CD4-positive, alpha-beta T cell (primary cell): ENCODE data around the gene WARS2. TPM values are rescaled to one million over a fixed set of nuclear protein-coding genes. Genes with fewer than 3 reads are reported as not detected.

ENCODE experiments used
- ATAC-seq: fragments of 200-7000 bp; cut with Tn5 transposase; one replicate; pipeline ENCODE4 v1.10.0; 2022; ENCODE audit warnings: mild to moderate bottlenecking; ENCODE audit not compliant: poor library complexity
- CTCF ChIA-PET: fragments of 350-600 bp; sonication (Branson Sonifier 250); formaldehyde crosslinking; loops from one replicate; lab custom pipeline; 2021; ENCODE audit warnings: antibody characterized with exemption, inconsistent platforms; lab: Charles Lee
- POLR2A ChIA-PET: fragments of 350-600 bp; sonication (Branson Sonifier 250); formaldehyde crosslinking; loops from one replicate; lab custom pipeline; 2021; ENCODE audit warnings: antibody characterized with exemption, inconsistent platforms; lab: Charles Lee
- DNase-seq, 14 experiments: peaks; one replicate each; pipeline ENCODE4 v3.0.0-alpha.2; 2013 to 2020; ENCODE audit warnings: mixed read lengths in 2 of 14
- H3K27ac ChIP-seq, 2 donors: one replicate each; pipeline versions ENCODE4 v1.5.1 to v1.7.0; 2013; ENCODE audit warnings: low read length in 2 of 2, low read depth in 1 of 2, mild to moderate bottlenecking in 1 of 2
- H3K27me3 ChIP-seq, 2 experiments: 1 replicate in 1 of 2; 2 replicates in 1 of 2; pipeline versions ENCODE4 v1.6.1 to v1.7.0; 2013; ENCODE audit warnings: low read length in 2 of 2, control low read depth in 1 of 2, mild to moderate bottlenecking in 1 of 2, moderate library complexity in 1 of 2; ENCODE audit not compliant: insufficient read depth in 2 of 2, control insufficient read depth in 1 of 2
- H3K36me3 ChIP-seq: one replicate; pipeline ENCODE4 v1.6.1; 2013; ENCODE audit warnings: low read length, control low read depth; ENCODE audit not compliant: insufficient read depth
- H3K4me1 ChIP-seq: one replicate; pipeline ENCODE4 v1.6.1; 2013; ENCODE audit warnings: low read length, control low read depth; ENCODE audit not compliant: insufficient read depth
- H3K4me3 ChIP-seq: one replicate; pipeline ENCODE4 v1.5.1; 2013; ENCODE audit warnings: mild to moderate bottlenecking, low read length, moderate library complexity
- H3K9me3 ChIP-seq, 2 experiments: 1 replicate in 1 of 2; 2 replicates in 1 of 2; pipeline versions ENCODE4 v1.6.1 to v1.7.0; 2013; ENCODE audit warnings: low read length in 2 of 2, mild to moderate bottlenecking in 2 of 2, control low read depth in 1 of 2, moderate library complexity in 1 of 2; ENCODE audit not compliant: control insufficient read depth in 1 of 2, insufficient read depth in 1 of 2
- H3K27ac Mint-ChIP-seq: one replicate; pipeline ENCODE4 v1.8.0; 2020; ENCODE audit warnings: mixed read lengths
- H3K27me3 Mint-ChIP-seq: one replicate; pipeline ENCODE4 v1.8.0; 2021; ENCODE audit warnings: mixed read lengths
- H3K36me3 Mint-ChIP-seq: one replicate; pipeline ENCODE4 v1.8.0; 2021; ENCODE audit warnings: low read depth, mixed read lengths
- H3K4me1 Mint-ChIP-seq: one replicate; pipeline ENCODE4 v1.8.0; 2021; ENCODE audit warnings: low read depth, mixed read lengths
- H3K4me3 Mint-ChIP-seq: one replicate; pipeline ENCODE4 v1.8.0; 2020; ENCODE audit warnings: mild to moderate bottlenecking, mixed read lengths
- H3K9me3 Mint-ChIP-seq: one replicate; pipeline ENCODE4 v1.8.0; 2020; ENCODE audit warnings: mixed read lengths
- CTCF ChIP-seq: fragments of 200-600 bp; IDR thresholded peaks from one replicate; pipeline ENCODE4 v1.8.0; 2022; ENCODE audit warnings: antibody characterized with exemption, mild to moderate bottlenecking
- intact Hi-C, 2 experiments: fragments of 100-400 bp; cut with DNase I in 1 of 2; cut with micrococcal nuclease in 1 of 2; formaldehyde crosslinking; loops; one replicate each; pipeline versions ENCODE4 v1.15.1 to v1.9.0; 2023 to 2025; cut with DNase I, micrococcal nuclease
- total RNA-seq, 174 experiments: library from RNA in 2 of 174; stranded (reverse) in 2 of 174; gene quantifications; one replicate each; pipeline ENCODE4 v1.2.3 and lab custom pipeline; 2021 to 2026

WARS2 gene
- total RNA-seq, 2 experiments from 2014 or later = 15.8 to 16.5 TPM

GRCh38 chr1:119011706-119012105 is 128.7 kb downstream of the WARS2 start:
- CTCF ChIA-PET = no interaction called here
- H3K4me3 Mint-ChIP-seq = no peak overlapping the region
- Histone ChIP-seq H3K27ac (no peak overlapping the region), H3K27me3 (peaks cover 23 to 41% of the 10 kb centered on the region in 2 experiments), H3K4me1 (peaks cover 9% of the 10 kb centered on the region), H3K4me3 (no peak overlapping the region), H3K9me3 (peaks cover 17 to 19% of the 10 kb centered on the region in 2 experiments), H3K36me3 (no peaks in the 10 kb centered on the region)
- DNase-seq (no peak), ATAC-seq (no peak)
- H3K27ac Mint-ChIP-seq = no peak overlapping the region
- TF ChIP-seq CTCF = no peak
- intact Hi-C loops = no loop called here
- no peaks in the 10 kb centered on the region for H3K9me3 Mint-ChIP-seq
- peaks cover 64% of the 10 kb centered on the region for H3K27me3 Mint-ChIP-seq
- peaks cover 12% of the 10 kb centered on the region for H3K4me1 Mint-ChIP-seq
- POLR2A ChIA-PET = no interaction called here
- H3K36me3 Mint-ChIP-seq = no peaks in the 10 kb centered on the region

GRCh38 chr1:119011116-119011515 is 129.3 kb downstream of the WARS2 start:
- no peaks in the 10 kb centered on the region for H3K36me3 Mint-ChIP-seq
- ATAC-seq (no peak), DNase-seq (no peak)
- H3K9me3 Mint-ChIP-seq = no peaks in the 10 kb centered on the region
- CTCF ChIA-PET = interaction anchor here (0.6 kb wide), 1 partner anchor 1693 kb away, joined by 3 read pairs; no protein-coding TSS in a partner anchor
- no peak overlapping the region for H3K4me3 Mint-ChIP-seq
- POLR2A ChIA-PET = no interaction called here
- H3K4me1 ChIP-seq = peaks cover 9% of the 10 kb centered on the region
- H3K4me1 Mint-ChIP-seq = peaks cover 12% of the 10 kb centered on the region
- peaks cover 29 to 47% of the 10 kb centered on the region in 2 experiments for H3K27me3 ChIP-seq
- peaks cover 17 to 24% of the 10 kb centered on the region in 2 experiments for H3K9me3 ChIP-seq
- no peak overlapping the region for H3K4me3 ChIP-seq
- H3K27ac ChIP-seq = no peak overlapping the region
- H3K27me3 Mint-ChIP-seq = peaks cover 70% of the 10 kb centered on the region
- no peak for TF ChIP-seq CTCF
- no peaks in the 10 kb centered on the region for H3K36me3 ChIP-seq
- H3K27ac Mint-ChIP-seq = no peak overlapping the region
- intact Hi-C loops = no loop called here

- Histone ChIP-seq H3K36me3 (no peaks in the 10 kb centered on the region), H3K27me3 (peaks cover 36 to 56% of the 10 kb centered on the region in 2 experiments), H3K4me3 (no peak overlapping the region), H3K27ac (no peak overlapping the region), H3K4me1 (peaks cover 9% of the 10 kb centered on the region), H3K9me3 (peaks cover 25 to 28% of the 10 kb centered on the region in 2 experiments)
- no peaks in the 10 kb centered on the region for H3K36me3 Mint-ChIP-seq
- ChIA-PET POLR2A (no interaction called here), CTCF (no interaction called here)
- H3K4me1 Mint-ChIP-seq = peaks cover 12% of the 10 kb centered on the region
- intact Hi-C loops = no loop called here
- ATAC-seq (no peak), DNase-seq (no peak)
- no peak overlapping the region for H3K4me3 Mint-ChIP-seq
- TF ChIP-seq CTCF = no peak
- H3K27ac Mint-ChIP-seq = no peak overlapping the region
- peaks cover 79% of the 10 kb centered on the region for H3K27me3 Mint-ChIP-seq
- peaks cover 3% of the 10 kb centered on the region for H3K9me3 Mint-ChIP-seq
Observed at GRCh38 chr1:119010201-119010600, 130.3 kb downstream of the WARS2 start.
